ENCODE results near the gene MRPL23. TPM values are rescaled to one million over a fixed set of nuclear protein-coding genes. Genes with fewer than 3 reads are reported as not detected.
A peak's percentile ranks its signal among the peaks of the same experiment; 100 is the strongest.

The MRPL23 gene
- polyA plus RNA-seq, 3 donors = 51.8 to 80.0 (median 53.8) TPM

DNA sequence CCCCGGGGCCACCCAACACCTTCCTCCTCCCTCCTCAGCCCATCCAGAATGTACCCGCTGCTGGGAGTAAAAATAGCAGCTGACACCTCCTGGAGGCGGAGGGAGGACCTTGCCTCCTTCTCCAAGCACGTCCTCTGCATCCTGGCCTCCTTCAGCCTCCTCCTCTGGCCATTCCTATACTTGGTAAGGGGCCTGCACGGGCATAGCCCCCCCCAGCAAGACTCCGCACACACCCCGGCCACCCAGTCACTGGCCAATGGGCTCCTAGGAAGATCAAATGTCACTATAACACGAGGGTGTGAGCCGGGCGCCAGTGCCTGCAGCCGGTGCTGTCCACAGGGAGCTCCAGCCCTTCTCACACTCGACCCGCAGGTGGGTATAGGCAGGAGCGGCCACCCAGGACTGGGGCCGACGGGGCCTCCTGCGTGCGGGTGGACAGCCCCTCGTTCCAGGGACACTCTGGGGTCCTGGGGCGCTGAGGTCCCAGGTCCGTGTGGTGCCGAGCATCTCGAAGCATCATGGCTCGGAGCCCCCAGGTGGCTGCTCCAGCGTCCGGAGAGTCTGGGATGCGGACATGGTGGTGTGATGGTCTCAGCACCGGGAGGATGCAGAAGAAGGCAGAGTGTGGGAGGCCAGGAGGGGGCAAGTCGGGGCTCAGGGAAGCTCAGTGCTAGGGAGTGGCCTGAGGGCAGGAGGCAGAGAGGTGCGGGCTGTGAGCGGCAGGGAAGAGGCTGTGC lies 27.6 kb upstream of the MRPL23 start, which contains the start of gene TNNT3:
Gene TNNT3 (plus strand): TSS at position 313 of the 737 bp plus-strand sequence. CDS start 3,172 bp downstream, outside the sequence.
- no peak for DNase-seq

GRCh38 chr11:1920128-1920908 lies 26.8 kb upstream of the MRPL23 start:
- DNase-seq = no peak

GRCh38 chr11:1920909-1921573 lies 26.1 kb upstream of the MRPL23 start:
- no peak for DNase-seq

- DNase-seq = no peak
These were observed 25.5 kb upstream of the MRPL23 start for GRCh38 chr11:1921574-1922141.

GRCh38 chr11:1922481-1923081 lies 24.6 kb upstream of the MRPL23 start:
- no peak for DNase-seq

GRCh38 chr11:1923201-1923956 lies 23.8 kb upstream of the MRPL23 start:
- DNase-seq = no peak

GRCh38 chr11:1924181-1924580 lies 23.0 kb upstream of the MRPL23 start:
- no peak for DNase-seq

- no peak for DNase-seq
These were observed 22.3 kb upstream of the MRPL23 start for GRCh38 chr11:1924646-1925372.

GRCh38 chr11:1925373-1926155 lies 21.6 kb upstream of the MRPL23 start:
- no peak for DNase-seq

DNA sequence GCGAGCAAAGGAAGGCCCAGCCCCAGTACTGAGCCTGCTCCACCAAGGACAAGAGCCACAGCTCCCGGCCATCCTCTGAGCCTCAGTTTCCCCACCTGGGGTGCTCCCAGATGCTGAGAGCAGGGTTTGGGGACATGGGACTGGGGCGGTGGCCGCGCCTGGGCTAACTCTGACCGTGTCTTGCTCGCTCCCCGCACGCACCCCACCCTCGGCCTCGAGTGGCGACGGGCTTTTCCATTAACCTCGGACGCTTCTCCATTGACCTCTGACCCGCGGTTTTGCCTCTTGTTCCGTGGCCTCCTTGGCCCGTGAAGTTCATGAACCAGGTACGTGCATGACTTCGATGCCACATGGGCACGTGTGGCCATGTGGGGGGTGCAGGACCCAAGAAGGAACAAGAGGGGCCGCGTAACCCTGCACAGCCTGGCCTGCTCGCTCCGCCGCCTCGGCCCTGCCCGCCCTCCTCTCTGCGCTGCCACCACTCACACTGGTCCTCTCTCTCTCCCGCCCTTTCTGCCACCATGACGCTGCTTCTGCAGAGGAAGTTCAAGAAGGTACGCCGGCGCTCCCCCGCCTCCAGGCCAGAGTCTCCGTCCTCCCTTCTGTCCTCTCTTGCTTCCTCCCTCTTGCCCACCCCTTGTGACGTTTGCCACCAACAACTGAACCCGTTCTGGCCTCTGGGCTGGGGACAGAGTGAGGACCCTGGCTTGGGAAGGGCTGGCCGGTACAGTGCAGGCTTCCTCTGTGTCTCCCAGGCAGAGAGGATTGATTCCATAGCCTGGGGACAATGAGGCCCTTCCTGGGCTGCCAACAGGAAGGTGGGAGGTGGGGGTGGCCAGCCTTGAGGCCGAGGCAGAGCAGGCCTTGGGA lies 20.7 kb upstream of the MRPL23 start:
- DNase-seq = no peak

DNA sequence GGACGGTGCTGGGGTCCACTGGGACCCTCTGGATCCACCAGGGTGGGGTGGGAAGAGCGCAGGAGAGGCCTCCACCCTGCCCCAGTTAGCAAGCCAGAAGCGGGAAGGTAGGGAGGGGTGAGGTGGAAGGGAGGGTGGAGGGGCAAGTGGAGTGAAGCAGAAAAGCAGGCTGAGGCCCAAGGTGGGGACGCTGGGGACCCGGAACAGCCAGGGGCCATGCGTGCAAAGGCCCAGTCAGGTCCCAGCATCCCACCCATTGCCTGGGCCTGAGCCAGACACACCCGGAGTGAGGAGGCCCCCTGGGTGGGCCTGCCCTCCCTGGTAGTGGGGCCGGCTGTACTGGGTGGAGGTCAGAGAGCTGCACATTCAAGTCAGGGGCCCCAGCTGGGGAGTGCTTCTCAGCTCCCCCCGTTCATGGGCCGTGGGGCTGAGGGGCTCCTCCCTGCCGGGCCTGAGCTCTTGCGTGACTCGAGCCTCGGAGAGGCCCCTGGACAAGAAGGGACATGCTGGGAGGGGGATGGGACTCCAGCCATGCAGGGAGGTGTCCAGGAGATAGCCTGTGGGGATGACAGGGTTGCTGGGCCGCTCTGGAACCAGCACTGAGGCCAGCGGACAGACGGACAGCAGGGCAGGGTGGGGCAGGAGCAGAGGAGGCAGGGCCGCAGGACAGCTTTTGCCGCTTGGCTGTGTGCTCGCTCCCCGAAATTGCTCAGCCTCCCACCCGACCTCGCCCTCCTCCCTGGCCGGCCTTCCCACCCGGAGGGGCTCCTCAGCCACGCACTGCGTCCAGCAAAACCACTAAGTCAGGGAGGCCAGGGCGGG lies 19.9 kb upstream of the MRPL23 start:
- DNase-seq = peak; percentile 34

- DNase-seq = no peak
These were observed 19.2 kb upstream of the MRPL23 start for GRCh38 chr11:1927848-1928469.

DNA sequence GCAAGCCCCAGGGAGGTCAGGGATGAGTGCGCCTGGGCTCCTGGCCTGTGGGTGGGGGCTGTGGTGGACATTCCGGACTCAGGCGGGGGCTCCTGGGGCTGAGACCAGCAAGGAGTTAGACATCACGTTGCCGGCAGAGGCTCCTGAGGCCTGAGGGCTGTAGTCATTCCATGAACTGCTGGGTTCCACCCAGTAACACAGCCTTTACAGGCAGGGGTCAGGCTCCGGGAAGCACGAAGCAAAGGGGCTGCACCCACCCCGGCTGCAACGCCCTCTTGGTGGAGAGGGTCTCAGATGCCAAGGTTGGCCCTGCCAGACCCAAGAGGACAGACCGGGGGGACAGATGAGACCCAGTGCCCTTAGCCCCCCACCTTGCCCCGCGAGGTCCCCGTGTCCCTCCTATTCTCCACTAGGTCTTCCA lies 18.7 kb upstream of the MRPL23 start:
- DNase-seq = no peak

DNA sequence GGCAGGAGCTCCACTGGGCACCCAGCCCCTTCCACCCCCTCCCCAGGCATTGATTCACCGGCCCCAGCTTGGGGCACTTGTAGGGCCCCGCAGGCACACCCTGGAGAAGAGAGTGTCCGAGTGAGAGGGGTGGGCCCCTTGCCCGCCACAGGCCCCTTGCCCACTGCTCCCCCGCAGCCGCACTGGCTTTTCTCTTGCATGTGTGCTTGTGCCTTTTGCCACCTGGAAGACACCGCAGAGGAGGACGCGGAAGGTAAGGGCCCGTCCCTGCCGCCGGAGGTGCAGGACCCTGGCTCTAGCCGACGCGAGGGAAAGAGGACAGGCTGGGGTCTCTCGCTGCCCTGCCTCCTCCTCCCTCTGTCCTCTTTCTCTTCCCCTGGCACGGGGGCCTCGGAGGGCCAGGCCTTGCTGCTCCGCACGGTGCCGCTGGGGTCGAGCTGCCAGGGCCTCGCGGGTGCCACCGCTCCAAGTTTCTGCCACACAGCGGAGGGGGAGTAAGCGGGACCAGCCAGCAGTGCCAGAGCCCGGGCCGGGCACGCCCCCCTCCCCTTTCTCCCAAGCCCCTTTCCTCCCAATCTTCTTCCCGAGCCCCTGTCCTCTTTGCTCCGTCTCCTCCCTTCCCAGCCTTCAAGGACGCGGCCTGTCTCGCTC lies 18.1 kb upstream of the MRPL23 start:
- no peak for DNase-seq

GRCh38 chr11:1929621-1930461 lies 17.3 kb upstream of the MRPL23 start:
- DNase-seq = no peak

GRCh38 chr11:1930462-1930830 lies 16.7 kb upstream of the MRPL23 start:
- DNase-seq = no peak
